ENCODE measurements around the gene ELP4. TPM values are rescaled to one million over a fixed set of nuclear protein-coding genes. Genes with fewer than 3 reads are reported as not detected.

Gene ELP4
- total and polyA plus RNA-seq, 2 donors (not counting 1 experiment from before 2014, with no cell fraction given): 7.1 to 31.3 TPM

- Histone ChIP-seq H3K9ac (ENCODE audit: low read length) (no peak overlapping the region), H3K9me3 (ENCODE audit: control extremely low read depth in 1 of 3, control insufficient read depth in 2 of 3, insufficient read depth in 1 of 3, low read length in 2 of 3) (peaks cover 0 to 65% (median 2%) of the 10 kb centered on the region in 3 donors), H3K4me3 (ENCODE audit: control extremely low read depth in 1 of 5, extremely low read depth in 1 of 5, insufficient read depth in 1 of 5, low read depth in 2 of 5, low read length in 4 of 5) (no peak overlapping the region), H2AFZ (ENCODE audit: insufficient read depth, low read depth, low read length, poor library complexity, severe bottlenecking) (no peak overlapping the region), H3K27me3 (replicated peaks in 1 of 4; ENCODE audit: control extremely low read depth in 1 of 4, control insufficient read depth in 3 of 4, insufficient read depth in 4 of 4, low read length in 3 of 4) (peaks cover 0 to 91% (median 82%) of the 10 kb centered on the region in 4 experiments), H3K36me3 (replicated peaks in 1 of 2; ENCODE audit: control extremely low read depth in 1 of 2, control insufficient read depth in 1 of 2, extremely low read depth in 1 of 2, insufficient read depth in 2 of 2, low read length in 1 of 2) (no peaks in the 10 kb centered on the region), H3K4me1 (ENCODE audit: control insufficient read depth in 2 of 2, insufficient read depth in 2 of 2, low read length in 2 of 2) (peaks cover 0 to 15% of the 10 kb centered on the region in 2 donors), H3K79me2 (ENCODE audit: control insufficient read depth, insufficient read depth, low read length) (no peaks in the 10 kb centered on the region), H4K20me1 (ENCODE audit: control insufficient read depth, insufficient read depth, low read length, poor library complexity, severe bottlenecking) (no peaks in the 10 kb centered on the region), H3K4me2 (replicated peaks; ENCODE audit: low read depth, low read length, poor library complexity, severe bottlenecking) (no peak overlapping the region), H3K27ac (ENCODE audit: low read length in 2 of 2) (no peak overlapping the region)
- no peak overlapping the region for H3K4me3 Mint-ChIP-seq
- H3K27me3 Mint-ChIP-seq: peaks cover 63% of the 10 kb centered on the region
- CTCF ChIA-PET: no interaction called here
- 24% methylated on average over 19 of the region's 24 CpGs for WGBS (ENCODE audit: insufficient coverage)
- H3K27ac Mint-ChIP-seq: no peak overlapping the region
- peaks cover 10% of the 10 kb centered on the region for H3K4me1 Mint-ChIP-seq
- ATAC-seq (ENCODE audit: low read depth) (no peak), DNase-seq (peak; percentile 3)
- intact Hi-C loops (cut with micrococcal nuclease): no loop called here
- TF ChIP-seq CTCF (IDR thresholded peaks at IDR 0.05) (no peak), EZH2 (IDR thresholded peaks at IDR 0.05; ENCODE audit: borderline replicate concordance, insufficient read depth, low read depth, low read length, poor library complexity, severe bottlenecking) (no peak)
- no peaks in the 10 kb centered on the region for H3K9me3 Mint-ChIP-seq (ENCODE audit: insufficient read depth)
- POLR2A ChIA-PET: no interaction called here
Measured at GRCh38 chr11:31823644-31824331, 314.2 kb downstream of the ELP4 start.

- Mint-ChIP-seq H3K4me1 (peaks cover 10% of the 10 kb centered on the region), H3K9me3 (ENCODE audit: insufficient read depth) (no peaks in the 10 kb centered on the region), H3K27me3 (peaks cover 68% of the 10 kb centered on the region), H3K4me3 (no peak overlapping the region), H3K27ac (peak overlapping the region; percentile 46)
- ChIA-PET CTCF (no interaction called here), POLR2A (no interaction called here)
- no peak overlapping the region for H3K9ac ChIP-seq (ENCODE audit: low read length)
- TF ChIP-seq EZH2 (IDR thresholded peaks at IDR 0.05; ENCODE audit: borderline replicate concordance, insufficient read depth, low read depth, low read length, poor library complexity, severe bottlenecking) (no peak), CTCF (IDR thresholded peaks at IDR 0.05) (no peak)
- no peak overlapping the region for H2AFZ ChIP-seq (ENCODE audit: insufficient read depth, low read depth, low read length, poor library complexity, severe bottlenecking)
- no peaks in the 10 kb centered on the region for H3K79me2 ChIP-seq (ENCODE audit: control insufficient read depth, insufficient read depth, low read length)
- ATAC-seq (ENCODE audit: low read depth) (no peak), DNase-seq (peak; percentile 6)
- H3K36me3 ChIP-seq (replicated peaks in 1 of 2; ENCODE audit: control extremely low read depth in 1 of 2, control insufficient read depth in 1 of 2, extremely low read depth in 1 of 2, insufficient read depth in 2 of 2, low read length in 1 of 2): no peaks in the 10 kb centered on the region
- peaks cover 0 to 91% (median 80%) of the 10 kb centered on the region in 4 experiments for H3K27me3 ChIP-seq (replicated peaks in 1 of 4; ENCODE audit: control extremely low read depth in 1 of 4, control insufficient read depth in 3 of 4, insufficient read depth in 4 of 4, low read length in 3 of 4)
- WGBS (ENCODE audit: insufficient coverage): 12% methylated on average over 11 of the region's 18 CpGs
- no peaks in the 10 kb centered on the region for H4K20me1 ChIP-seq (ENCODE audit: control insufficient read depth, insufficient read depth, low read length, poor library complexity, severe bottlenecking)
- intact Hi-C loops (cut with micrococcal nuclease): no loop called here
- H3K4me1 ChIP-seq (ENCODE audit: control insufficient read depth in 2 of 2, insufficient read depth in 2 of 2, low read length in 2 of 2): peaks cover 0 to 15% of the 10 kb centered on the region in 2 donors
- H3K9me3 ChIP-seq (ENCODE audit: control extremely low read depth in 1 of 3, control insufficient read depth in 2 of 3, insufficient read depth in 1 of 3, low read length in 2 of 3): peaks cover 0 to 58% (median 2%) of the 10 kb centered on the region in 3 donors
- H3K27ac ChIP-seq (ENCODE audit: low read length in 2 of 2): no peak overlapping the region
- H3K4me3 ChIP-seq (ENCODE audit: control extremely low read depth in 1 of 5, extremely low read depth in 1 of 5, insufficient read depth in 1 of 5, low read depth in 2 of 5, low read length in 4 of 5): no peak overlapping the region
- no peak overlapping the region for H3K4me2 ChIP-seq (replicated peaks; ENCODE audit: low read depth, low read length, poor library complexity, severe bottlenecking)
Measured at GRCh38 chr11:31824332-31824878, 314.8 kb downstream of the ELP4 start.

Measured in B cell (primary cell).